ENCODE results near the gene YTHDF2. TPM values are rescaled to one million over a fixed set of nuclear protein-coding genes. Genes with fewer than 3 reads are reported as not detected.

YTHDF2 gene
- total RNA-seq, 1 experiment from 2014 or later: 90.6 TPM

DNA sequence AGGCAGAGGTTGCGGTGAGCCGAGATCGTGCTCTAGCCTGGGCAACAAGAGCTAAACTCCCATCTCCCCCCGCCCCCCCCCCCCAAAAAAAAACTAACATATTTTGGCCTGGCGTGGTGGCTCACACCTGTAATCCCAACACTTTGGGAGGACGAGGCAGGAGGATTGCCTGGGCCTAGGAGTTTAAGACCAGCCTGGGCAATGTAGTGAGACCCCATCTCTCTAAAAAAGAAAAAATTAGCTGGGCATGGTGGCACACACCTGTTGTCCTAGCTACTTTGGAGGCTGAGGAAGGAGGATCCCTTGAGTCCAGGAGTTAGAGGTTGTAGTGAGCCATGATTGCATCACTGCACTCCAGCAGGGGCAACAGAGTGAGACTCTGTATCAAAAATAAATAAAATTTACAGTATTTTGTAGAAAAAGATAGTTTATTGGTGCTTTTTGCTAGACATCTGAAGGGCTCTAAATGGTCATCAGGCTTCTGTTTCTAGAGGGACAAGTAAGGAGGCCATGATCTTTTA lies 9.0 kb downstream of the YTHDF2 start:
- no peak overlapping the region for H2AFZ ChIP-seq (ENCODE audit: low read depth, low read length, poor library complexity, severe bottlenecking)
- ATAC-seq (no peak), DNase-seq (ENCODE audit: low read depth, low spot score) (no peak)
- no peak overlapping the region for H3K9ac ChIP-seq (ENCODE audit: low read length)
- intact Hi-C loops (cut with micrococcal nuclease): no loop called here
- no peak overlapping the region for H3K4me2 ChIP-seq (ENCODE audit: low read length)
- BruUV-seq (replicated peaks): no TSS peak
- TF ChIP-seq FOSL1 (IDR thresholded peaks at IDR 0.05; ENCODE audit: low read depth) (no peak), CBX3 (IDR thresholded peaks at IDR 0.05; ENCODE audit: low read depth) (no peak), ZFX (IDR thresholded peaks at IDR 0.05) (no peak), EZH2 (IDR thresholded peaks at IDR 0.05) (no peak), SRF (IDR thresholded peaks at IDR 0.05; ENCODE audit: low read depth) (no peak), SP1 (IDR thresholded peaks at IDR 0.05; ENCODE audit: low read depth) (no peak), EGR1 (IDR thresholded peaks at IDR 0.05; ENCODE audit: low read depth) (no peak), CEBPB (IDR thresholded peaks at IDR 0.05; ENCODE audit: low read depth) (no peak), SIN3A (IDR thresholded peaks at IDR 0.05; ENCODE audit: low read depth) (no peak), ZNF274 (IDR thresholded peaks at IDR 0.05; ENCODE audit: low read depth, low read length) (no peak), JUND (IDR thresholded peaks at IDR 0.05) (no peak)
- TF ChIP-seq, protein P1, sequence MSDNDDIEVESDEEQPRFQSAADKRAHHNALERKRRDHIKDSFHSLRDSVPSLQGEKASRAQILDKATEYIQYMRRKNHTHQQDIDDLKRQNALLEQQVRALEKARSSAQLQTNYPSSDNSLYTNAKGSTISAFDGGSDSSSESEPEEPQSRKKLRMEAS (IDR thresholded peaks at IDR 0.05): no peak
- TF ChIP-seq, protein P2, sequence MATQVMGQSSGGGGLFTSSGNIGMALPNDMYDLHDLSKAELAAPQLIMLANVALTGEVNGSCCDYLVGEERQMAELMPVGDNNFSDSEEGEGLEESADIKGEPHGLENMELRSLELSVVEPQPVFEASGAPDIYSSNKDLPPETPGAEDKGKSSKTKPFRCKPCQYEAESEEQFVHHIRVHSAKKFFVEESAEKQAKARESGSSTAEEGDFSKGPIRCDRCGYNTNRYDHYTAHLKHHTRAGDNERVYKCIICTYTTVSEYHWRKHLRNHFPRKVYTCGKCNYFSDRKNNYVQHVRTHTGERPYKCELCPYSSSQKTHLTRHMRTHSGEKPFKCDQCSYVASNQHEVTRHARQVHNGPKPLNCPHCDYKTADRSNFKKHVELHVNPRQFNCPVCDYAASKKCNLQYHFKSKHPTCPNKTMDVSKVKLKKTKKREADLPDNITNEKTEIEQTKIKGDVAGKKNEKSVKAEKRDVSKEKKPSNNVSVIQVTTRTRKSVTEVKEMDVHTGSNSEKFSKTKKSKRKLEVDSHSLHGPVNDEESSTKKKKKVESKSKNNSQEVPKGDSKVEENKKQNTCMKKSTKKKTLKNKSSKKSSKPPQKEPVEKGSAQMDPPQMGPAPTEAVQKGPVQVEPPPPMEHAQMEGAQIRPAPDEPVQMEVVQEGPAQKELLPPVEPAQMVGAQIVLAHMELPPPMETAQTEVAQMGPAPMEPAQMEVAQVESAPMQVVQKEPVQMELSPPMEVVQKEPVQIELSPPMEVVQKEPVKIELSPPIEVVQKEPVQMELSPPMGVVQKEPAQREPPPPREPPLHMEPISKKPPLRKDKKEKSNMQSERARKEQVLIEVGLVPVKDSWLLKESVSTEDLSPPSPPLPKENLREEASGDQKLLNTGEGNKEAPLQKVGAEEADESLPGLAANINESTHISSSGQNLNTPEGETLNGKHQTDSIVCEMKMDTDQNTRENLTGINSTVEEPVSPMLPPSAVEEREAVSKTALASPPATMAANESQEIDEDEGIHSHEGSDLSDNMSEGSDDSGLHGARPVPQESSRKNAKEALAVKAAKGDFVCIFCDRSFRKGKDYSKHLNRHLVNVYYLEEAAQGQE (IDR thresholded peaks at IDR 0.05; ENCODE audit: low read depth): no peak
- TF ChIP-seq, protein P3, sequence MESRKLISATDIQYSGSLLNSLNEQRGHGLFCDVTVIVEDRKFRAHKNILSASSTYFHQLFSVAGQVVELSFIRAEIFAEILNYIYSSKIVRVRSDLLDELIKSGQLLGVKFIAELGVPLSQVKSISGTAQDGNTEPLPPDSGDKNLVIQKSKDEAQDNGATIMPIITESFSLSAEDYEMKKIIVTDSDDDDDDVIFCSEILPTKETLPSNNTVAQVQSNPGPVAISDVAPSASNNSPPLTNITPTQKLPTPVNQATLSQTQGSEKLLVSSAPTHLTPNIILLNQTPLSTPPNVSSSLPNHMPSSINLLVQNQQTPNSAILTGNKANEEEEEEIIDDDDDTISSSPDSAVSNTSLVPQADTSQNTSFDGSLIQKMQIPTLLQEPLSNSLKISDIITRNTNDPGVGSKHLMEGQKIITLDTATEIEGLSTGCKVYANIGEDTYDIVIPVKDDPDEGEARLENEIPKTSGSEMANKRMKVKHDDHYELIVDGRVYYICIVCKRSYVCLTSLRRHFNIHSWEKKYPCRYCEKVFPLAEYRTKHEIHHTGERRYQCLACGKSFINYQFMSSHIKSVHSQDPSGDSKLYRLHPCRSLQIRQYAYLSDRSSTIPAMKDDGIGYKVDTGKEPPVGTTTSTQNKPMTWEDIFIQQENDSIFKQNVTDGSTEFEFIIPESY (IDR thresholded peaks at IDR 0.05; ENCODE audit: extremely low read depth, insufficient replicate concordance, low read length): no peak
- H3K27me3 ChIP-seq (ENCODE audit: insufficient read depth, low read length): no peaks in the 10 kb centered on the region
- peaks cover 15 to 23% of the 10 kb centered on the region in 2 experiments for H3K4me1 ChIP-seq (ENCODE audit: control insufficient read depth in 1 of 2, insufficient read depth in 2 of 2, low read length in 2 of 2)
- peaks cover 100% of the 10 kb centered on the region for H3K79me2 ChIP-seq (ENCODE audit: insufficient read depth, low read length)
- no peaks in the 10 kb centered on the region for H3K9me3 ChIP-seq (ENCODE audit: control insufficient read depth in 1 of 2, insufficient read depth in 1 of 2, low read depth in 1 of 2, low read length in 2 of 2)
- RAD21 ChIA-PET (ENCODE audit: low non-redundant PET in 1 of 2, low total read pairs in 2 of 2, uncharacterized antibody in 2 of 2, unreplicated experiment in 2 of 2): interaction anchor here in 1 of 2 experiments (0.7 kb wide), 1 partner anchor 12 kb away, joined by 4 read pairs; no protein-coding TSS in a partner anchor
- H4K20me1 ChIP-seq (ENCODE audit: insufficient read depth): peaks cover 52% of the 10 kb centered on the region
- peaks cover 41 to 52% of the 10 kb centered on the region in 2 experiments for H3K36me3 ChIP-seq (ENCODE audit: control insufficient read depth in 1 of 2, insufficient read depth in 2 of 2, low read length in 2 of 2)
- CTCF ChIA-PET: no interaction called here
- H3K27ac ChIP-seq (ENCODE audit: low read depth, low read length): no peak overlapping the region
- H3K4me3 ChIP-seq (replicated peaks in 1 of 2; ENCODE audit: low read depth in 1 of 2, low read length in 2 of 2): no peak overlapping the region
- POLR2A ChIA-PET: interaction anchor here (1.0 kb wide), 1 partner anchor 9 kb away, joined by 5 read pairs; the partner anchor contains the start of gene YTHDF2
- no peaks in the 10 kb centered on the region for H3K9me2 ChIP-seq (ENCODE audit: insufficient read depth)
